B cell (primary cell): ENCODE data around the gene CFLAR. TPM values are rescaled to one million over a fixed set of nuclear protein-coding genes. Genes with fewer than 3 reads are reported as not detected.

ENCODE experiments used
- ATAC-seq: fragments of 200-7000 bp; cut with Tn5 transposase; one replicate; pipeline ENCODE4 v1.10.0; 2021; ENCODE audit warnings: low read depth, mild to moderate bottlenecking, moderate number of reproducible peaks, moderate library complexity
- CTCF ChIA-PET: fragments of 350-600 bp; sonication (Branson Sonifier 250); formaldehyde crosslinking; loops from one replicate; lab custom pipeline; 2021; ENCODE audit warnings: antibody characterized with exemption, inconsistent platforms; lab: Charles Lee
- POLR2A ChIA-PET: fragments of 350-600 bp; sonication (Branson Sonifier 250); formaldehyde crosslinking; loops from one replicate; lab custom pipeline; 2021; ENCODE audit warnings: antibody characterized with exemption; lab: Charles Lee
- DNase-seq: peaks from one replicate; pipeline ENCODE4 v3.0.0; 2013
- H2AFZ ChIP-seq: 2 replicates; pipeline ENCODE4 v1.6.1; 2012; ENCODE audit warnings: mild to moderate bottlenecking, low read depth, low read length; ENCODE audit not compliant: insufficient read depth, poor library complexity, severe bottlenecking
- H3K27ac ChIP-seq, 2 donors: 1 replicate in 1 of 2; 2 replicates in 1 of 2; pipeline ENCODE4 v1.5.1; 2012 to 2013; ENCODE audit warnings: low read length in 2 of 2, mild to moderate bottlenecking in 2 of 2, moderate library complexity in 1 of 2
- H3K27me3 ChIP-seq, 4 experiments: fragments of 200-600 bp in 1 of 4; sonication (generic) in 1 of 4; replicated peaks in 1 of 4; 1 replicate in 2 of 4; 2 replicates in 2 of 4; pipeline versions ENCODE4 v1.6.1 to v1.7.0; 2013 to 2016; ENCODE audit warnings: low read length in 3 of 4, mild to moderate bottlenecking in 2 of 4, mixed read lengths in 1 of 4, moderate library complexity in 1 of 4; ENCODE audit not compliant: insufficient read depth in 4 of 4, control insufficient read depth in 3 of 4; ENCODE audit errors: control extremely low read depth in 1 of 4
- H3K36me3 ChIP-seq, 2 experiments: replicated peaks in 1 of 2; 1 replicate in 1 of 2; 2 replicates in 1 of 2; pipeline versions ENCODE4 v1.6.1 to v1.7.1; 2013; ENCODE audit warnings: low read length in 1 of 2; ENCODE audit not compliant: insufficient read depth in 2 of 2, control insufficient read depth in 1 of 2; ENCODE audit errors: control extremely low read depth in 1 of 2, extremely low read depth in 1 of 2
- H3K4me1 ChIP-seq, 2 donors: fragments of 200-600 bp in 1 of 2; sonication (generic) in 1 of 2; 1 replicate in 1 of 2; 2 replicates in 1 of 2; pipeline versions ENCODE4 v1.5.1 to v1.6.1; 2013 to 2017; ENCODE audit warnings: low read length in 2 of 2; ENCODE audit not compliant: control insufficient read depth in 2 of 2, insufficient read depth in 2 of 2
- H3K4me2 ChIP-seq: replicated peaks from 2 replicates; pipeline ENCODE3; 2012; ENCODE audit warnings: mild to moderate bottlenecking, low read depth, low read length; ENCODE audit not compliant: poor library complexity, severe bottlenecking
- H3K4me3 ChIP-seq, 5 experiments: fragments of 200-600 bp in 1 of 5; sonication (generic) in 1 of 5; 1 replicate in 3 of 5; 2 replicates in 2 of 5; pipeline versions ENCODE4 v1.5.1 to v1.7.0; 2011 to 2016; ENCODE audit warnings: low read length in 4 of 5, mild to moderate bottlenecking in 4 of 5, low read depth in 2 of 5, control low read depth in 1 of 5, moderate library complexity in 1 of 5; ENCODE audit not compliant: insufficient read depth in 1 of 5; ENCODE audit errors: control extremely low read depth in 1 of 5, extremely low read depth in 1 of 5
- H3K79me2 ChIP-seq: fragments of 200-600 bp; sonication (generic); one replicate; pipeline ENCODE4 v1.6.0; 2016; ENCODE audit warnings: low read length; ENCODE audit not compliant: control insufficient read depth, insufficient read depth
- H3K9ac ChIP-seq: fragments of 200-600 bp; sonication (generic); 2 replicates; pipeline ENCODE4 v1.6.1; 2017; ENCODE audit warnings: mild to moderate bottlenecking, low read length, moderate library complexity
- H3K9me3 ChIP-seq, 3 donors: one replicate each; pipeline versions ENCODE4 v1.6.1 to v1.7.1; 2013; ENCODE audit warnings: low read length in 2 of 3; ENCODE audit not compliant: control insufficient read depth in 2 of 3, insufficient read depth in 1 of 3; ENCODE audit errors: control extremely low read depth in 1 of 3
- H4K20me1 ChIP-seq: 2 replicates; pipeline ENCODE4 v1.6.0; 2012; ENCODE audit warnings: mild to moderate bottlenecking, low read length; ENCODE audit not compliant: insufficient read depth, control insufficient read depth, poor library complexity, severe bottlenecking
- H3K27ac Mint-ChIP-seq: one replicate; pipeline ENCODE4 v1.8.0; 2021; ENCODE audit warnings: mixed read lengths
- H3K27me3 Mint-ChIP-seq: one replicate; pipeline ENCODE4 v1.8.0; 2021; ENCODE audit warnings: mixed read lengths
- H3K4me1 Mint-ChIP-seq: one replicate; pipeline ENCODE4 v1.8.0; 2021; ENCODE audit warnings: mixed read lengths
- H3K4me3 Mint-ChIP-seq: one replicate; pipeline ENCODE4 v1.8.0; 2021; ENCODE audit warnings: mixed read lengths
- H3K9me3 Mint-ChIP-seq: one replicate; pipeline ENCODE4 v1.8.0; 2022; ENCODE audit warnings: mixed read lengths; ENCODE audit not compliant: insufficient read depth
- CTCF ChIP-seq: fragments of 200-600 bp; IDR thresholded peaks from one replicate; pipeline ENCODE4 v1.8.0; 2022; ENCODE audit warnings: antibody characterized with exemption, mild to moderate bottlenecking
- EZH2 ChIP-seq: IDR thresholded peaks from 2 replicates; pipeline ENCODE4 v1.6.1; 2012; ENCODE audit warnings: borderline replicate concordance, low read depth, mild to moderate bottlenecking, moderate library complexity, low read length; ENCODE audit not compliant: insufficient read depth, poor library complexity, severe bottlenecking
- WGBS: methylation state at CpG from one replicate; pipeline ENCODE4 v1.1.5; 2013; ENCODE audit warnings: missing lambda C conversion rate; ENCODE audit not compliant: insufficient coverage; 5-methylcytosine and 5-hydroxymethylcytosine counted together
- intact Hi-C: fragments of 100-400 bp; cut with micrococcal nuclease; formaldehyde crosslinking; loops from one replicate; pipeline ENCODE4 v1.10.0; 2022
- polyA plus RNA-seq: library from polyadenylated mRNA; depleted of rRNA; stranded (reverse); fragments of >200 nt; gene quantifications from 2 replicates; pipeline ENCODE4 v1.2.3, GENCODE V29; 2012
- total RNA-seq, 2 donors: library from RNA; stranded (reverse); fragments of 120-200 nt in 1 of 2; gene quantifications; 1 replicate in 1 of 2; 2 replicates in 1 of 2; pipeline versions ENCODE4 v1.2.3 to v1.2.4, GENCODE V29; 2013 to 2022

Gene CFLAR
- total and polyA plus RNA-seq, 2 donors (not counting 1 experiment from before 2014, with no cell fraction given): 58.4 to 216 TPM

- Histone ChIP-seq H3K79me2 (peaks cover 26% of the 10 kb centered on the region), H3K9me3 (no peaks in the 10 kb centered on the region), H3K27ac (no peak overlapping the region), H3K4me1 (peaks cover 14 to 25% of the 10 kb centered on the region in 2 donors), H3K27me3 (no peaks in the 10 kb centered on the region), H2AFZ (no peak overlapping the region), H3K4me3 (no peak overlapping the region), H3K9ac (no peak overlapping the region), H4K20me1 (peaks cover 9% of the 10 kb centered on the region), H3K4me2 (no peak overlapping the region), H3K36me3 (peaks cover 6 to 59% of the 10 kb centered on the region in 2 experiments)
- H3K4me3 Mint-ChIP-seq: no peak overlapping the region
- TF ChIP-seq CTCF: no peak
- TF ChIP-seq EZH2: no peak
- ATAC-seq (no peak), DNase-seq (no peak)
- CTCF ChIA-PET: interaction anchor here (1.1 to 2.4 kb wide), 4 partner anchors 9 to 42 kb away, joined by 3 to 8 read pairs (median 4); no protein-coding TSS in a partner anchor
- no peaks in the 10 kb centered on the region for H3K9me3 Mint-ChIP-seq
- 93% methylated on average over 3 of the region's 8 CpGs for WGBS
- H3K27ac Mint-ChIP-seq: no peak overlapping the region
- H3K27me3 Mint-ChIP-seq: no peaks in the 10 kb centered on the region
- intact Hi-C loops: loop anchor here (10.0 kb wide), 1 partner anchor 386 kb away; the partner anchor contains the start of gene BZW1
- H3K4me1 Mint-ChIP-seq: peaks cover 30% of the 10 kb centered on the region
- POLR2A ChIA-PET: no interaction called here
Measured at GRCh38 chr2:201200345-201200744, 84.4 kb downstream of the CFLAR start.

DNA sequence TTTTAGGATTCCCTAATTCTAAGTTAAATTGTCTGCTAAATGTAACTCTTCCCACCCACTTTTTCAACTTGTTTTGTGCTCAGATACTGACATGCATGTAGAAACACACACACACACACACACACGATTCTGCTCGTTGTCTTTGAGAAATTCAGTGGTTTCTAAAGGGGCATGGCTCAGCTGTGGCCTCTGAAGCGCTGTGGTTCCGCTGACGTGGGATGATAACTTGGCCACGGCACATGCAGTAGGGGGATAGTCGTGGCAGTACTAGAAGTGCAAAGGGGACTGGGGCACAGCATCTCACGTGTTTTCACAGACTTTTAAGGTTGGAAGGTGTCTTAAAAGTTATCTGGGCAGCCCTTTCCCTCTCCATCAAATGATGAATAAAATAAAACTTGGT is 85.4 kb downstream of the CFLAR start:
- ChIA-PET CTCF (interaction anchor here (1.1 to 2.4 kb wide), 5 partner anchors 8 to 43 kb away, joined by 3 to 9 read pairs (median 5); partner anchors contain the start of gene CASP10), POLR2A (no interaction called here)
- Histone ChIP-seq H3K4me3 (no peak overlapping the region), H4K20me1 (peaks cover 9% of the 10 kb centered on the region), H3K9ac (no peak overlapping the region), H3K27ac (no peak overlapping the region), H3K4me2 (no peak overlapping the region), H3K4me1 (peaks cover 9 to 15% of the 10 kb centered on the region in 2 donors), H3K36me3 (peaks cover 3 to 50% of the 10 kb centered on the region in 2 experiments), H3K79me2 (peaks cover 26% of the 10 kb centered on the region), H3K27me3 (no peaks in the 10 kb centered on the region), H2AFZ (no peak overlapping the region), H3K9me3 (no peaks in the 10 kb centered on the region)
- no peaks in the 10 kb centered on the region for H3K9me3 Mint-ChIP-seq
- no peak for DNase-seq
- no peak overlapping the region for H3K4me3 Mint-ChIP-seq
- H3K27me3 Mint-ChIP-seq: no peaks in the 10 kb centered on the region
- no peak overlapping the region for H3K27ac Mint-ChIP-seq
- intact Hi-C loops: loop anchor here (10.0 kb wide), 1 partner anchor 387 kb away; the partner anchor contains the start of gene BZW1
- H3K4me1 Mint-ChIP-seq: peaks cover 27% of the 10 kb centered on the region
- ATAC-seq: no peak
- WGBS: 91% methylated on average over 5 of the region's 8 CpGs
- TF ChIP-seq CTCF: no peak
- TF ChIP-seq EZH2: no peak
